Activated CD8-positive, alpha-beta T cell treated with anti-CD3 and anti-CD28 coated beads for 36 hours (primary cell): ENCODE results near the gene VPS13D. TPM values are rescaled to one million over a fixed set of nuclear protein-coding genes. Genes with fewer than 3 reads are reported as not detected.

Source experiments
- ATAC-seq: fragments of 200-7000 bp; cut with Tn5 transposase; one replicate; pipeline ENCODE4 v1.10.0; 2021; ENCODE audit warnings: mild to moderate bottlenecking, moderate library complexity
- CTCF ChIA-PET: fragments of 350-600 bp; sonication (Branson Sonifier 250); formaldehyde crosslinking; loops from one replicate; lab custom pipeline; 2021; ENCODE audit warnings: antibody characterized with exemption; lab: Charles Lee
- POLR2A ChIA-PET: fragments of 350-600 bp; sonication (Branson Sonifier 250); formaldehyde crosslinking; loops from one replicate; lab custom pipeline; 2021; ENCODE audit warnings: antibody characterized with exemption; lab: Charles Lee
- DNase-seq: peaks from one replicate; pipeline ENCODE4 v3.0.0-alpha.2; 2020
- H3K27ac Mint-ChIP-seq: one replicate; pipeline ENCODE4 v1.8.0; 2021; ENCODE audit warnings: mild to moderate bottlenecking, mixed read lengths
- H3K27me3 Mint-ChIP-seq: one replicate; pipeline ENCODE4 v1.8.0; 2021; ENCODE audit warnings: mixed read lengths
- H3K36me3 Mint-ChIP-seq: one replicate; pipeline ENCODE4 v1.8.0; 2021; ENCODE audit warnings: low read depth, mixed read lengths
- H3K4me1 Mint-ChIP-seq: one replicate; pipeline ENCODE4 v1.8.0; 2021; ENCODE audit warnings: low read depth, mixed read lengths
- H3K4me3 Mint-ChIP-seq: one replicate; pipeline ENCODE4 v1.8.0; 2021; ENCODE audit warnings: mild to moderate bottlenecking, moderate library complexity, mixed read lengths
- H3K9me3 Mint-ChIP-seq: one replicate; pipeline ENCODE4 v1.8.0; 2021; ENCODE audit warnings: mixed read lengths
- intact Hi-C: fragments of 100-400 bp; cut with micrococcal nuclease; formaldehyde crosslinking; loops from one replicate; pipeline ENCODE4 v1.10.0; 2022
- total RNA-seq, 2 experiments: library from RNA; stranded (reverse); gene quantifications; one replicate each; pipeline ENCODE4 v1.2.3, GENCODE V29; 2021
- TF ChIP-seq, protein P1 (sequence below): fragments of 200-600 bp; IDR thresholded peaks from one replicate; pipeline ENCODE4 v1.8.0; 2022; ENCODE audit warnings: antibody characterized with exemption, mild to moderate bottlenecking

VPS13D gene
- total RNA-seq, 2 experiments from 2014 or later = 28.1 to 30.7 TPM

DNA sequence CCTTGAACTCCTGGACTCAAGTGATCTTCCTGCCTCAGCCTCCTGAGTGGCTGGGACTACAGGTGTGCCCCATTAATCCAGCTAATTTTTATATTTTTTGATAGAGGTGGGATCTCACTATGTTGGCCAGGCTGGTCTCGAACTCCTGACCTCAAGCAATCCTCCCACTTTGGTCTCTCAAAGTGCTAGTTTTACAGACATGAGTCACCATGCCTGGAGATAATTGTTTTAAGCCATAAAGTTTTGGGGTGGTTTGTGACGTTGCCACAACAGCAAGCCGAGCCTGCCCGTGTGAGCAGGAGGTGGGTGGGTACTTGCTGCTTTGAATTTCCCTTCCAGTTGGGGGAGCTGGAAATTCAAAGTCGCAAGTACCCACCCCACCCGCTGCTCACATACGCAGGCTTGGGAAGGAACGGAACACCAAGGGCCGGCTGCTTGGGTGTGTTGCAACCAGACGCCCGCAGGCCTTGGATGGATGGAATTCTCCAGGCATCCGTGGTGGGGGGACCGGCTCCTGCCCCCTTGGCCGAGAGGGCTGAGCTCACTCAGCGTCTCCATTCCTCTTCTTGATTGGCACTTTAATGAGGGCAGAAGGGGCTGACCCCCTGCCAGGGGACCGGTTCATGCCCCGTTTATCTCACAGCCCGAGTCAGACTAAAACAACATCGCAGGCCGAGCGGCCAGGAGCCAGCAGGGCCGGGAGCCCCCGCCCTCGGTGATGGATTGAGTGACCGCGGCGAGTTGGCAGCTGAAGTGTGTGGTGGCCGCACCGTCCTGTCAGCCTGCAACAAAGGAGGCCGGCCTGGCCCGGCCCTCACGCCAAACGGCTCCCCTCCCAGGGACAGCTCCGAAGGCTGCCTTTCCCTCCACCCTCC is 310.1 kb downstream of the VPS13D start:
- ATAC-seq (no peak), DNase-seq (no peak)
- TF ChIP-seq, protein P1, sequence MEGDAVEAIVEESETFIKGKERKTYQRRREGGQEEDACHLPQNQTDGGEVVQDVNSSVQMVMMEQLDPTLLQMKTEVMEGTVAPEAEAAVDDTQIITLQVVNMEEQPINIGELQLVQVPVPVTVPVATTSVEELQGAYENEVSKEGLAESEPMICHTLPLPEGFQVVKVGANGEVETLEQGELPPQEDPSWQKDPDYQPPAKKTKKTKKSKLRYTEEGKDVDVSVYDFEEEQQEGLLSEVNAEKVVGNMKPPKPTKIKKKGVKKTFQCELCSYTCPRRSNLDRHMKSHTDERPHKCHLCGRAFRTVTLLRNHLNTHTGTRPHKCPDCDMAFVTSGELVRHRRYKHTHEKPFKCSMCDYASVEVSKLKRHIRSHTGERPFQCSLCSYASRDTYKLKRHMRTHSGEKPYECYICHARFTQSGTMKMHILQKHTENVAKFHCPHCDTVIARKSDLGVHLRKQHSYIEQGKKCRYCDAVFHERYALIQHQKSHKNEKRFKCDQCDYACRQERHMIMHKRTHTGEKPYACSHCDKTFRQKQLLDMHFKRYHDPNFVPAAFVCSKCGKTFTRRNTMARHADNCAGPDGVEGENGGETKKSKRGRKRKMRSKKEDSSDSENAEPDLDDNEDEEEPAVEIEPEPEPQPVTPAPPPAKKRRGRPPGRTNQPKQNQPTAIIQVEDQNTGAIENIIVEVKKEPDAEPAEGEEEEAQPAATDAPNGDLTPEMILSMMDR = no peak
- CTCF ChIA-PET = no interaction called here
- Mint-ChIP-seq H3K9me3 (peaks cover 9% of the 10 kb centered on the region), H3K27me3 (peaks cover 2% of the 10 kb centered on the region), H3K4me1 (peaks cover 12% of the 10 kb centered on the region), H3K27ac (no peak overlapping the region), H3K4me3 (no peak overlapping the region), H3K36me3 (peaks cover 18% of the 10 kb centered on the region)
- POLR2A ChIA-PET = interaction anchor here (0.6 to 0.8 kb wide), 3 partner anchors 55 to 112 kb away, joined by 3 to 5 read pairs (median 3); no protein-coding TSS in a partner anchor
- intact Hi-C loops = no loop called here

DNA sequence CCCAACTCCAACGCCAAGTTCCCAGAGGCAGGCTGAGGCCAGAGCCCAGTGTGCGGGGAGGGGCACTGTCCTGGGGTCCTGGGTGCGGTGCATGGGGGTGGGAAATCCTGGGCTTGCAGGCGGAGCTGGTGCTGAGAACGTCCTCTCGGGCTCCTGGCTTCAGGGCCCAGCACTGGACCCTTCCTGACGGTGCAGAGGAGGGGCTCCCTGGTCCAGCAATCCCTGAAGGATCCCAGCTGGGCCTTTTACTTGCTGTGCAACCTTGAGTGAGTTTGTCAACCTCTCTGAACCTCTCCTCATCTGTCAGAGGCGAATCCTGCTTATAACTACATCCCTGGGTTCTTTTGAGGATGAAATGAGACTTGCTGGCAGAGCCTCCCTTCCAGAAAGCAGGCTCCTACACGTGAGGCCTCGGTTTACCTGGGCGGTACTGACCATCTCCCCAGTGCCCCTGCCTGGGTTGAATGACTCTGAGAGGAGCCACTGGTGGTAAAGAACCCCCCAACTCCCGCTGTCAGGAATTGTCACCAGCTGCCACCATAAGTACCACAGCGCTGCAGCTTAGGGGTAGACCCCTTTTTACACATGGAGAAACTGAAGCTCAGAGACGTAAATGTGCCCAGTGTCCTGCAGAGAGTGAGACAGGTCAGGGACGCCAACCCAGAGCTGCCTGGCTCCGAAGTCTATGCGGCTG is 310.9 kb downstream of the VPS13D start:
- no peak overlapping the region for H3K27ac Mint-ChIP-seq
- peaks cover 3% of the 10 kb centered on the region for H3K27me3 Mint-ChIP-seq
- peaks cover 14% of the 10 kb centered on the region for H3K36me3 Mint-ChIP-seq
- CTCF ChIA-PET = no interaction called here
- ATAC-seq (no peak), DNase-seq (no peak)
- peaks cover 14% of the 10 kb centered on the region for H3K4me1 Mint-ChIP-seq
- intact Hi-C loops = no loop called here
- H3K9me3 Mint-ChIP-seq = peaks cover 7% of the 10 kb centered on the region
- H3K4me3 Mint-ChIP-seq = no peak overlapping the region
- POLR2A ChIA-PET = interaction anchor here (0.6 to 1.7 kb wide), 4 partner anchors 54 to 76 kb away, joined by 3 to 5 read pairs (median 4); no protein-coding TSS in a partner anchor
- TF ChIP-seq, protein P1 = no peak

DNA sequence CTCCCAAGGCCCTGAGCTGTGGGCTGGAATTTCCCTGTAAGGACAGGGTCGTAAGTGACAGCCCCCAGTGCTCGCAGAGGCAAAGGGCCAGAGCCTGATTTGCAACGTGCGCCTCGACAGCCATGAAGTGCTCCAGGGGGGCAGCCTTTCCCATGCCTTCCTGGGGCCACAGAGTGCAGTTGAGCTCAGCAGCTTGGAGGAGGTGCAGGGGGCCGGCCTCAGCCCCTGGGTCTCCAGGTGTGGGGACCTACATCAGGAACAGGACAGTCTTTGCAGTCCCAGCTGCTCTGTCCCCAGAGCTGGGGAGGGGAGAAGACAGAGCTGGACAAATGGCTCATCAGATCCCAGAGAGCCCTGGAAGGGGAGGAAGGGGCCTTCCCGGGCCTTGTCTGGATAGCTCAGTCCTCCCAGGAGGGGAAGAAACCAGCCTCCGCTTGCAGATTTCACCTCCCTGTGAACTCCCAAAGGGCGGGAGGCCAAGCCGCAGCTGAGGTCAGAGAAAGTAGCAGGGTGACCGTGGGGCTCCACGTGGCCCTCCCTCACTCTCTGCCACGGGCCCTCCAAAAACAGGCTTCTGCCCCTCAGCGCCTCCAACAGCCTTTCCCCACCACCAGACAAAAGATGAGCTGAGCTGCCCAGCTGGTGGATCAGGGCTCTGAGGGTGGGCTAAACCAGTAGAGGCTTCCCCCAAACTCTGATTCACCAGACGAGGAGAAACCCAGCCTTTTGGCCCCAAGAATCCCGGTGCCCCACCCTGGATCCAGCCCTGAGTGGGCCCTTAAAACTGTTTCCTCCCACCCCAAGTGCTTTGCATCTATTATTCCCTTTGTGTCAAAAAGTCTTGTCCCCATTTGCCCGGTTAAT is 311.7 kb downstream of the VPS13D start:
- intact Hi-C loops = no loop called here
- no peak for ATAC-seq
- Mint-ChIP-seq H3K27me3 (peaks cover 3% of the 10 kb centered on the region), H3K4me1 (peaks cover 10% of the 10 kb centered on the region), H3K27ac (no peak overlapping the region), H3K36me3 (peaks cover 8% of the 10 kb centered on the region), H3K4me3 (no peak overlapping the region), H3K9me3 (peaks cover 3% of the 10 kb centered on the region)
- TF ChIP-seq, protein P1 = no peak
- POLR2A ChIA-PET = interaction anchor here (0.8 to 1.7 kb wide), 4 partner anchors 30 to 124 kb away, joined by 3 to 5 read pairs (median 4); no protein-coding TSS in a partner anchor
- CTCF ChIA-PET = interaction anchor here (1.0 kb wide), 1 partner anchor 60 kb away, joined by 3 read pairs; no protein-coding TSS in a partner anchor
- DNase-seq = no peak

DNA sequence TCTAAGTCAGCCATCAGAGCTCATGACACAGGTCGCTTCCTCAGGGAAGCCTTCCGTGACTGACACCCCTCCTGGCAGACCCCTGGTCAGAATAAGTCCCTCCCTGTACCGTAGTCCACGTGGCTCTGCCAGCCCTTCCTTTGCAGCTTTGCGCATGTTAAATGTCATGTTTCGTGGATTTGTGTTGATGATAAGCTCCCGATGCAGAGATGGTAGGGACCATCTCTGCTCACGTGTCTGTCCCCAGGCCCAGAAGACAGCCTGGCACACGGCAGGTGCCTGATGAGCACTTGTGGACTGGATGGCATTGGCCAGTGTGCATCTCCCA is 312.3 kb downstream of the VPS13D start:
- TF ChIP-seq, protein P1 = no peak
- DNase-seq = no peak
- ChIA-PET POLR2A (interaction anchor here (0.8 to 1.7 kb wide), 4 partner anchors 31 to 124 kb away, joined by 3 to 5 read pairs (median 4); no protein-coding TSS in a partner anchor), CTCF (interaction anchor here (1.0 kb wide), 1 partner anchor 59 kb away, joined by 3 read pairs; no protein-coding TSS in a partner anchor)
- intact Hi-C loops = no loop called here
- Mint-ChIP-seq H3K4me3 (no peak overlapping the region), H3K27me3 (peaks cover 3% of the 10 kb centered on the region), H3K9me3 (peaks cover 1% of the 10 kb centered on the region), H3K4me1 (peaks cover 8% of the 10 kb centered on the region), H3K27ac (no peak overlapping the region), H3K36me3 (peaks cover 5% of the 10 kb centered on the region)
- ATAC-seq = no peak
